ENCODE results near the gene CPHXL. TPM values are rescaled to one million over a fixed set of nuclear protein-coding genes. Genes with fewer than 3 reads are reported as not detected.

CPHXL gene
- total RNA-seq, 5 donors from 2014 or later (not counting 1 experiment from before 2014, with no cell fraction given) = not detected

GRCh38 chr16:75718452-75718851 lies 7.8 kb downstream of the CPHXL start:
- Mint-ChIP-seq H3K27me3 (peaks cover 18 to 40% of the 10 kb centered on the region in 2 donors), H3K36me3 (no peaks in the 10 kb centered on the region), H3K9me3 (peaks cover 0 to 8% (median 0%) of the 10 kb centered on the region in 3 donors), H3K4me3 (no peak overlapping the region), H3K27ac (no peak overlapping the region), H3K4me1 (no peaks in the 10 kb centered on the region)
- no peaks in the 10 kb centered on the region for H3K36me3 ChIP-seq (ENCODE audit: control insufficient read depth in 2 of 2, extremely low read depth in 1 of 2, insufficient read depth in 1 of 2, low read length in 1 of 2)
- no CpG with 5 or more reads among the region's 4 CpGs for WGBS (ENCODE audit: insufficient coverage)
- H3K4me1 ChIP-seq (ENCODE audit: control insufficient read depth in 1 of 2, extremely low read depth in 1 of 2, insufficient read depth in 2 of 2, low read length in 2 of 2) = no peaks in the 10 kb centered on the region
- H3K9me3 ChIP-seq = no peaks in the 10 kb centered on the region
- POLR2A ChIA-PET = no interaction called here
- peaks cover 0 to 7% of the 10 kb centered on the region in 2 experiments for H3K27me3 ChIP-seq (replicated peaks in 1 of 2; ENCODE audit: control insufficient read depth in 2 of 2, extremely low read depth in 1 of 2, insufficient read depth in 2 of 2, low read length in 1 of 2)
- no peak overlapping the region for H3K27ac ChIP-seq (ENCODE audit: low read length)
- DNase-seq = no peak
- CTCF ChIA-PET = no interaction called here
- no peak overlapping the region for H3K4me3 ChIP-seq (ENCODE audit: control insufficient read depth in 1 of 2, extremely low read depth in 1 of 2, low read length in 1 of 2)
- ATAC-seq (replicated peaks in 1 of 4) = no peak

GRCh38 chr16:75714661-75715060 lies 11.6 kb downstream of the CPHXL start:
- Histone ChIP-seq H3K27me3 (replicated peaks in 1 of 2; ENCODE audit: control insufficient read depth in 2 of 2, extremely low read depth in 1 of 2, insufficient read depth in 2 of 2, low read length in 1 of 2) (peaks cover 0 to 10% of the 10 kb centered on the region in 2 experiments), H3K9me3 (no peaks in the 10 kb centered on the region), H3K27ac (ENCODE audit: low read length) (no peak overlapping the region), H3K36me3 (ENCODE audit: control insufficient read depth in 2 of 2, extremely low read depth in 1 of 2, insufficient read depth in 1 of 2, low read length in 1 of 2) (no peaks in the 10 kb centered on the region), H3K4me3 (ENCODE audit: control insufficient read depth in 1 of 2, extremely low read depth in 1 of 2, low read length in 1 of 2) (no peak overlapping the region), H3K4me1 (ENCODE audit: control insufficient read depth in 1 of 2, extremely low read depth in 1 of 2, insufficient read depth in 2 of 2, low read length in 2 of 2) (no peaks in the 10 kb centered on the region)
- DNase-seq = no peak
- Mint-ChIP-seq H3K4me3 (no peak overlapping the region), H3K4me1 (no peaks in the 10 kb centered on the region), H3K36me3 (peaks cover 5% of the 10 kb centered on the region), H3K9me3 (peaks cover 5 to 11% (median 10%) of the 10 kb centered on the region in 3 donors), H3K27ac (no peak overlapping the region), H3K27me3 (peaks cover 18 to 29% of the 10 kb centered on the region in 2 donors)
- ChIA-PET POLR2A (no interaction called here), CTCF (no interaction called here)
- ATAC-seq (replicated peaks in 1 of 4) = no peak

- WGBS (ENCODE audit: insufficient coverage) = 100% methylated on average over 2 of the region's 2 CpGs
These were observed 15.9 kb downstream of the CPHXL start for GRCh38 chr16:75710344-75710743.

GRCh38 chr16:75703306-75703705 lies 23.0 kb downstream of the CPHXL start:
- H3K27me3 Mint-ChIP-seq = peaks cover 5 to 6% of the 10 kb centered on the region in 2 donors
- no peak overlapping the region for H3K27ac Mint-ChIP-seq
- ChIA-PET CTCF (no interaction called here), POLR2A (no interaction called here)
- no peak overlapping the region for H3K4me3 Mint-ChIP-seq
- Histone ChIP-seq H3K4me3 (ENCODE audit: control insufficient read depth in 1 of 2, extremely low read depth in 1 of 2, low read length in 1 of 2) (no peak overlapping the region), H3K27me3 (replicated peaks in 1 of 2; ENCODE audit: control insufficient read depth in 2 of 2, extremely low read depth in 1 of 2, insufficient read depth in 2 of 2, low read length in 1 of 2) (no peaks in the 10 kb centered on the region), H3K9me3 (no peaks in the 10 kb centered on the region), H3K36me3 (ENCODE audit: control insufficient read depth in 2 of 2, extremely low read depth in 1 of 2, insufficient read depth in 1 of 2, low read length in 1 of 2) (no peaks in the 10 kb centered on the region), H3K4me1 (ENCODE audit: control insufficient read depth in 1 of 2, extremely low read depth in 1 of 2, insufficient read depth in 2 of 2, low read length in 2 of 2) (no peaks in the 10 kb centered on the region), H3K27ac (ENCODE audit: low read length) (no peak overlapping the region)
- ATAC-seq (replicated peaks in 1 of 4) = no peak
- H3K4me1 Mint-ChIP-seq = no peaks in the 10 kb centered on the region
- 90% methylated on average over 2 of the region's 4 CpGs for WGBS (ENCODE audit: insufficient coverage)
- H3K9me3 Mint-ChIP-seq = no peaks in the 10 kb centered on the region
- no peaks in the 10 kb centered on the region for H3K36me3 Mint-ChIP-seq
- DNase-seq = no peak

More at GRCh38 chr16:75710344-75710743, 15.9 kb downstream of the CPHXL start:
- no peak overlapping the region for H3K4me3 Mint-ChIP-seq
- H3K4me1 Mint-ChIP-seq = no peaks in the 10 kb centered on the region
- peaks cover 5% of the 10 kb centered on the region for H3K36me3 Mint-ChIP-seq
- H3K4me3 ChIP-seq (ENCODE audit: control insufficient read depth in 1 of 2, extremely low read depth in 1 of 2, low read length in 1 of 2) = no peak overlapping the region
- CTCF ChIA-PET = no interaction called here
- ATAC-seq (replicated peaks in 1 of 4) (no peak), DNase-seq (no peak)
- H3K9me3 ChIP-seq = no peaks in the 10 kb centered on the region
- H3K27me3 ChIP-seq (replicated peaks in 1 of 2; ENCODE audit: control insufficient read depth in 2 of 2, extremely low read depth in 1 of 2, insufficient read depth in 2 of 2, low read length in 1 of 2) = peaks cover 0 to 3% of the 10 kb centered on the region in 2 experiments
- POLR2A ChIA-PET = no interaction called here
- H3K27ac ChIP-seq (ENCODE audit: low read length) = no peak overlapping the region
- no peak overlapping the region for H3K27ac Mint-ChIP-seq
- peaks cover 4 to 8% of the 10 kb centered on the region in 2 donors for H3K27me3 Mint-ChIP-seq
- H3K36me3 ChIP-seq (ENCODE audit: control insufficient read depth in 2 of 2, extremely low read depth in 1 of 2, insufficient read depth in 1 of 2, low read length in 1 of 2) = no peaks in the 10 kb centered on the region
- no peaks in the 10 kb centered on the region for H3K4me1 ChIP-seq (ENCODE audit: control insufficient read depth in 1 of 2, extremely low read depth in 1 of 2, insufficient read depth in 2 of 2, low read length in 2 of 2)
- peaks cover 0 to 15% (median 14%) of the 10 kb centered on the region in 3 donors for H3K9me3 Mint-ChIP-seq

GRCh38 chr16:75702242-75702641 lies 24.0 kb downstream of the CPHXL start:
- Mint-ChIP-seq H3K27ac (no peak overlapping the region), H3K4me1 (no peaks in the 10 kb centered on the region), H3K36me3 (no peaks in the 10 kb centered on the region), H3K9me3 (no peaks in the 10 kb centered on the region), H3K4me3 (no peak overlapping the region), H3K27me3 (peaks cover 5% of the 10 kb centered on the region in 2 donors)
- no peaks in the 10 kb centered on the region for H3K4me1 ChIP-seq (ENCODE audit: control insufficient read depth in 1 of 2, extremely low read depth in 1 of 2, insufficient read depth in 2 of 2, low read length in 2 of 2)
- ATAC-seq (replicated peaks in 1 of 4) (no peak), DNase-seq (no peak)
- no peaks in the 10 kb centered on the region for H3K36me3 ChIP-seq (ENCODE audit: control insufficient read depth in 2 of 2, extremely low read depth in 1 of 2, insufficient read depth in 1 of 2, low read length in 1 of 2)
- POLR2A ChIA-PET = no interaction called here
- H3K27ac ChIP-seq (ENCODE audit: low read length) = no peak overlapping the region
- no peaks in the 10 kb centered on the region for H3K9me3 ChIP-seq
- no peaks in the 10 kb centered on the region for H3K27me3 ChIP-seq (replicated peaks in 1 of 2; ENCODE audit: control insufficient read depth in 2 of 2, extremely low read depth in 1 of 2, insufficient read depth in 2 of 2, low read length in 1 of 2)
- no peak overlapping the region for H3K4me3 ChIP-seq (ENCODE audit: control insufficient read depth in 1 of 2, extremely low read depth in 1 of 2, low read length in 1 of 2)
- CTCF ChIA-PET = no interaction called here
- 100% methylated on average over 1 of the region's 2 CpGs for WGBS (ENCODE audit: insufficient coverage)

- peaks cover 5% of the 10 kb centered on the region in 2 donors for H3K27me3 Mint-ChIP-seq
- H3K4me3 ChIP-seq (ENCODE audit: control insufficient read depth in 1 of 2, extremely low read depth in 1 of 2, low read length in 1 of 2) = no peak within 1 kb of the TSS
- no peaks in the 10 kb centered on the region for H3K9me3 Mint-ChIP-seq
- no peaks in the 10 kb centered on the region for H3K9me3 ChIP-seq
- WGBS (ENCODE audit: insufficient coverage) = 100% methylated on average over 1 of the region's 5 CpGs
- ChIA-PET CTCF (no interaction called here), POLR2A (no interaction called here)
- no peaks in the 10 kb centered on the region for H3K4me1 Mint-ChIP-seq
- ATAC-seq (replicated peaks in 1 of 4) (no peak), DNase-seq (no peak)
- no peak within 1 kb of the TSS for H3K27ac ChIP-seq (ENCODE audit: low read length)
- H3K27me3 ChIP-seq (replicated peaks in 1 of 2; ENCODE audit: control insufficient read depth in 2 of 2, extremely low read depth in 1 of 2, insufficient read depth in 2 of 2, low read length in 1 of 2) = no peaks in the 10 kb centered on the region
- no peaks in the 10 kb centered on the region for H3K36me3 ChIP-seq (ENCODE audit: control insufficient read depth in 2 of 2, extremely low read depth in 1 of 2, insufficient read depth in 1 of 2, low read length in 1 of 2)
- no peaks in the 10 kb centered on the region for H3K4me1 ChIP-seq (ENCODE audit: control insufficient read depth in 1 of 2, extremely low read depth in 1 of 2, insufficient read depth in 2 of 2, low read length in 2 of 2)
- H3K36me3 Mint-ChIP-seq = no peaks in the 10 kb centered on the region
- H3K4me3 Mint-ChIP-seq = no peak within 1 kb of the TSS
- no peak within 1 kb of the TSS for H3K27ac Mint-ChIP-seq
These were observed 24.9 kb downstream of the CPHXL start, which contains the start of gene DUXB for GRCh38 chr16:75701361-75701760. DUXB (minus strand) TSS chr16:75701461; CDS start chr16:75701418, 43 bp downstream.

GRCh38 chr16:75697571-75697970 lies 28.7 kb downstream of the CPHXL start:
- Mint-ChIP-seq H3K36me3 (no peaks in the 10 kb centered on the region), H3K4me3 (no peak overlapping the region), H3K9me3 (no peaks in the 10 kb centered on the region), H3K27ac (no peak overlapping the region), H3K27me3 (no peaks in the 10 kb centered on the region), H3K4me1 (no peaks in the 10 kb centered on the region)
- Histone ChIP-seq H3K27me3 (replicated peaks in 1 of 2; ENCODE audit: control insufficient read depth in 2 of 2, extremely low read depth in 1 of 2, insufficient read depth in 2 of 2, low read length in 1 of 2) (no peaks in the 10 kb centered on the region), H3K9me3 (no peaks in the 10 kb centered on the region), H3K4me1 (ENCODE audit: control insufficient read depth in 1 of 2, extremely low read depth in 1 of 2, insufficient read depth in 2 of 2, low read length in 2 of 2) (no peaks in the 10 kb centered on the region), H3K4me3 (ENCODE audit: control insufficient read depth in 1 of 2, extremely low read depth in 1 of 2, low read length in 1 of 2) (no peak overlapping the region), H3K27ac (ENCODE audit: low read length) (no peak overlapping the region), H3K36me3 (ENCODE audit: control insufficient read depth in 2 of 2, extremely low read depth in 1 of 2, insufficient read depth in 1 of 2, low read length in 1 of 2) (no peaks in the 10 kb centered on the region)
- WGBS (ENCODE audit: insufficient coverage) = 86% methylated on average over 1 of the region's 5 CpGs
- ATAC-seq (replicated peaks in 1 of 4) (no peak), DNase-seq (no peak)
- CTCF ChIA-PET = no interaction called here
- POLR2A ChIA-PET = interaction anchor here in 1 of 2 donors (0.5 kb wide), 1 partner anchor 201 kb away, joined by 3 read pairs; no protein-coding TSS in a partner anchor
